ENCODE data around the gene ENDOD1. TPM values are rescaled to one million over a fixed set of nuclear protein-coding genes. Genes with fewer than 3 reads are reported as not detected.

The ENDOD1 gene
- total RNA-seq, 4 donors from 2014 or later, result 31.1 to 52.3 (median 36.8) TPM

- peaks cover 17 to 21% of the 10 kb centered on the region in 2 donors for H3K4me1 ChIP-seq
- intact Hi-C loops (cut with DNase I), result loop anchor here (2.0 to 10.0 kb wide), 4 partner anchors 71 to 608 kb away; no protein-coding TSS in a partner anchor
- TF ChIP-seq POLR2A (IDR thresholded peaks at IDR 0.05) (no peak), CTCF (IDR thresholded peaks at IDR 0.05) (no peak)
- no peaks in the 10 kb centered on the region for H3K36me3 ChIP-seq
- no peak overlapping the region for H3K27ac ChIP-seq
- no peak overlapping the region for H3K4me3 ChIP-seq (replicated peaks in 1 of 3)
- DNase-seq, result no peak
- no peaks in the 10 kb centered on the region for H3K9me3 ChIP-seq
- 93 to 95% methylated on average over 1 of the region's 1 CpG for WGBS, 2 donors
- no peaks in the 10 kb centered on the region for H3K27me3 ChIP-seq
Measured at GRCh38 chr11:95153857-95154246, 64.2 kb downstream of the ENDOD1 start.

GRCh38 chr11:95154514-95154913 is 64.9 kb downstream of the ENDOD1 start:
- no peaks in the 10 kb centered on the region for H3K27me3 ChIP-seq
- no peaks in the 10 kb centered on the region for H3K36me3 ChIP-seq
- H3K4me1 ChIP-seq, result peaks cover 16 to 21% of the 10 kb centered on the region in 2 donors
- no peak overlapping the region for H3K4me3 ChIP-seq (replicated peaks in 1 of 3)
- intact Hi-C loops (cut with DNase I), result loop anchor here (5.0 to 10.0 kb wide), 3 partner anchors 70 to 608 kb away; no protein-coding TSS in a partner anchor
- no peaks in the 10 kb centered on the region for H3K9me3 ChIP-seq
- DNase-seq, result peak; percentile 57 to 68
- TF ChIP-seq CTCF (IDR thresholded peaks at IDR 0.05), result peak in 4 of 6 experiments; percentile 38 to 79 (median 66)
- TF ChIP-seq POLR2A (IDR thresholded peaks at IDR 0.05), result no peak
- H3K27ac ChIP-seq, result no peak overlapping the region

- H3K4me3 ChIP-seq (replicated peaks in 1 of 3), result no peak overlapping the region
- intact Hi-C loops (cut with DNase I), result loop anchor here (10.0 kb wide), 1 partner anchor 69 kb away; no protein-coding TSS in a partner anchor
- H3K4me1 ChIP-seq, result peaks cover 9 to 14% of the 10 kb centered on the region in 2 donors
- no peak for DNase-seq
- WGBS, 2 donors, result 95 to 96% methylated on average over 4 of the region's 4 CpGs
- no peaks in the 10 kb centered on the region for H3K9me3 ChIP-seq
- H3K36me3 ChIP-seq, result no peaks in the 10 kb centered on the region
- H3K27ac ChIP-seq, result no peak overlapping the region
- H3K27me3 ChIP-seq, result no peaks in the 10 kb centered on the region
- no peak for TF ChIP-seq CTCF (IDR thresholded peaks at IDR 0.05)
- TF ChIP-seq POLR2A (IDR thresholded peaks at IDR 0.05), result no peak
Measured at GRCh38 chr11:95155385-95155784, 65.7 kb downstream of the ENDOD1 start.

- TF ChIP-seq CTCF (IDR thresholded peaks at IDR 0.05), result no peak
- no peak for TF ChIP-seq POLR2A (IDR thresholded peaks at IDR 0.05)
- Histone ChIP-seq H3K4me3 (replicated peaks in 1 of 3) (no peak overlapping the region), H3K36me3 (no peaks in the 10 kb centered on the region), H3K27ac (peak overlapping the region in 1 of 3 donors; percentile 76), H3K27me3 (no peaks in the 10 kb centered on the region), H3K9me3 (no peaks in the 10 kb centered on the region), H3K4me1 (peaks cover 9 to 14% of the 10 kb centered on the region in 2 donors)
- intact Hi-C loops (cut with DNase I), result loop anchor here (10.0 kb wide), 1 partner anchor 69 kb away; no protein-coding TSS in a partner anchor
- 79 to 83% methylated on average over 5 of the region's 5 CpGs for WGBS, 2 donors
- no peak for DNase-seq
Measured at GRCh38 chr11:95156133-95156721, 66.6 kb downstream of the ENDOD1 start.

GRCh38 chr11:95156916-95157541 is 67.4 kb downstream of the ENDOD1 start:
- peak overlapping the region in 2 of 3 donors; percentile 11 to 76 for H3K27ac ChIP-seq
- peaks cover 9% of the 10 kb centered on the region in 2 donors for H3K4me1 ChIP-seq
- H3K9me3 ChIP-seq, result no peaks in the 10 kb centered on the region
- no peak for TF ChIP-seq POLR2A (IDR thresholded peaks at IDR 0.05)
- no peak for TF ChIP-seq CTCF (IDR thresholded peaks at IDR 0.05)
- H3K27me3 ChIP-seq, result no peaks in the 10 kb centered on the region
- DNase-seq, result peak; percentile 48 to 62
- no peaks in the 10 kb centered on the region for H3K36me3 ChIP-seq
- H3K4me3 ChIP-seq (replicated peaks in 1 of 3), result no peak overlapping the region
- intact Hi-C loops (cut with DNase I), result loop anchor here (10.0 kb wide), 1 partner anchor 68 kb away; no protein-coding TSS in a partner anchor
- WGBS, 2 donors, result 23 to 31% methylated on average over 7 of the region's 7 CpGs

Data from thyroid gland (tissue), 4 donors.